T-helper 1 cell treated with Interleukin-12 subunit alpha and Interleukin-12 subunit beta and Interleukin-4 antibody, amounts not matched to agents 30 ng/mL and 1 ng/mL, for 36 hours (primary cell): Measurements from ENCODE around the gene CDH4. TPM values are rescaled to one million over a fixed set of nuclear protein-coding genes. Genes with fewer than 3 reads are reported as not detected.

Experiments used
- intact Hi-C: fragments of 100-400 bp; cut with micrococcal nuclease; formaldehyde crosslinking; loops from one replicate; pipeline ENCODE4 v1.15.1; 2024
- total RNA-seq: library from RNA; stranded (reverse); gene quantifications from 2 replicates; pipeline ENCODE4 v1.2.3, GENCODE V29; 2022

Gene CDH4
- total RNA-seq: not detected in 2 replicates

DNA sequence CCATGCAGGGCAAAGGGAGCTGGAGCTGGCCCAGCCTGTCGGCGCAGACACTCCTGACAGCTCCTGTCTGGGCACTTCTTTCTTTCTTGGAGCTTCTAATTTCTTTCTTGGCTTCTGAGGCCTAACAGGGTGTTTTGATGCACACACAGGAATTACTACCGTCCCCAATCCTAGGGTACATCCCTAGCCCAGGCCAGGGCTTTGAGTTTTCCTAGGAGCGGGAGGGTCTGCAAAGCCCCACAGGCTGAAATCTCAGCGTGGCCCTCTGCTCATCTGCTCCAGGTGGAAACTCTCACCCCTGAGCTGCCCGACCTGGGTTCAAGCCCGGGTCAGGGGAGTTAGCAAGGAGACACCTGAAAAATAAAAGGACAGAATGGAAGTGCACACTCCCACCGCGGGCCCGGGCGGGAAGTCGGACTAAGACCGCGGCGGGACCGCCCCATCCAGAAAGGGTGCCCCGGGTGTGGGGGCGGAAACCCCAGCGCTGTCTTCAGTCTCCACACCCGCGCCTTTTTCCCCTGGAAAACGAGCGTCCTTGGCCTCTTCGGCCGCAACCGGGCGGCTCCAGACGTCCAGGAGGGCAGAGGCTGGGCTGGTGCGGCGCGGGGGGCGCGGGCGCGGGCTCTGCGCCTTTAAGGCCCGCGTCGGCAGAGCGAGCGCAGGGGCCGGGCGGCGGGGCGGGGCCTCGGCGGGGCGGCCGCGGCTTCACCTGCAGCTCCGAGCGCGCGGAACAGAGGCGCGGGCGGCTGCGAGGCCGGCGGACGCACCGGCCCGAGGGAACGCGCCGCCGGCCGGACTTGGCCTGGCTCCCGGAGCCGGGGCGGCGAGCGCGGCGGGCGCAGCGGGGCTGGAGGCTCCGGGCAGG lies at the start of gene CDH4:
Gene CDH4 (plus strand): TSS at position 733 of the 865 bp plus-strand sequence.
- intact Hi-C loops: no loop called here

GRCh38 chr20:61203320-61203719 lies 48.7 kb upstream of the CDH4 start:
- intact Hi-C loops: no loop called here

DNA sequence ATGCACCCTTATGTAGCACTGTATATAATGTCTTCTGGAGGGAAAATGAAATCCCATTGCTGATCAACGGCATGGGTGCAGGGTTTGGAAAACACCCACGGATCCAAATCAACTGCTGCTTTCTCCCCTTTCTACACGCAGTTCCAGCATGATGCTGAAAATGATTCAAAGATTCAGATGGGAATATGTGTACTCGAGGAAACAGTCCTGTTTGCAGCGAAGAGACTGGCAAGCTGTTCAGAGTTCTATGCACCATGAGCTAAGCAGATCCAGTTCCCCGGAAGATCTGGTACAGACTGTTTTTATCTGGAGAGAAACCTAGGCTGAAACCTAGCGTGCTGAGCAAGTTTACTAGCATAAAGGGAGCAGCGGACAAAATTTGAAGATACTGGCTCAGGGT lies 47.9 kb upstream of the CDH4 start:
- intact Hi-C loops: no loop called here

DNA sequence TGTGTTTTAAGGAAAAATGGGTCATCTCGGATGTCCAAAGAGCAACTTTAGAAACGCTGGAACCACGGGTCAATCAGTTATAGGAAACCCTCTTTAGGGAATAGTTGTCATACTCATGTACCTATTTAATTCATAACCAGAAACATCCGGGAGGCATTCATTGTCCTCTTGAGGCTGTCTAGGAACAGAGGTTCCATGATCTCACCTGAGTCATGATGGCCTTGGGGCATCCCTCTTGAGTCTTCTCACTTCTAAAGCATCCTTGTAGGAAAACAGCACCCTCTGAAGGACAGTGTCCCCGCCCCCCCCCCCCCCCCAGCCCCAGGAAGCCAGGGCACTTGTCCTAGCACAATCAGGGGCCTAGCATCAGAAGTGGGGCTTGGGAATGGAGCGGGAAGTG lies 46.3 kb upstream of the CDH4 start:
- intact Hi-C loops: no loop called here

DNA sequence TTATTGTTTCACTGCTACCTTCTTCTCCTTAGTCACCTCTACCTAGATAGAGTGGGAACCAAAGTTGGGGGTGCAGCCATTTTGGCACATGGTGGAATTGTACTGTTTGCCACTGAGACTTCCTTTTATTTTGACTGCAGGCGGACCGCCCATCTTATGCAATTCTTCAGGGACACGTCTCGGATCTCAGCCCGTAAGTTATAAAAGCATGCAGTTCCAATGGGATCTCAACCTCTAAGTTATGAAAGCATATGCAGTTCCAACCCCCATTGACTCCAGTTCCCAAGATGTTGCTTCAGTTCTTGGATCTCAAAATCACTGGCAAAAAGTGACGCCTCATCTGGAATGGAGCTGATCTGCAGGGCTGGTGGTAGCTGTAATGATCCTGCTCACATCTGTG lies 41.2 kb upstream of the CDH4 start:
- intact Hi-C loops: no loop called here

GRCh38 chr20:61217848-61218247 lies 34.2 kb upstream of the CDH4 start:
- intact Hi-C loops: no loop called here

DNA sequence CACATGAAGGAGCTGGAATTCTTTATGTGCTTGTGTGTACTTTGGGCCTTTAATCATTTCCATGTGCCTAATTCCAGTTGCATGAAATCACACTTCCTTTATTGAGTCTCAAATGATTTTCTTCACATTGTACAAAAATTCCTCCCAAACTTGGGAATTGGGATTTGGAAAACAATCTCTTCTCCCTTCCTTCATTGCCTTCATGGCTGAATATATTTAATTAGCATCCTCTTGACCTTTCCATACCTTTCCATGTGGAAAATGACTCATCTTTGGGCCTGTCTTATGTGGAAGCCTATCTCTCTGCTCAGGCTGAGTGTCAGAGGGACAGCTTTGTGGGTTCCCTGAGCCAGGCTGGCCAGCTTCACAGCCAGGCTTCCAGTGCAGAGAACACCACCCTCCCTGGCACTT lies 33.0 kb upstream of the CDH4 start:
- intact Hi-C loops: no loop called here

DNA sequence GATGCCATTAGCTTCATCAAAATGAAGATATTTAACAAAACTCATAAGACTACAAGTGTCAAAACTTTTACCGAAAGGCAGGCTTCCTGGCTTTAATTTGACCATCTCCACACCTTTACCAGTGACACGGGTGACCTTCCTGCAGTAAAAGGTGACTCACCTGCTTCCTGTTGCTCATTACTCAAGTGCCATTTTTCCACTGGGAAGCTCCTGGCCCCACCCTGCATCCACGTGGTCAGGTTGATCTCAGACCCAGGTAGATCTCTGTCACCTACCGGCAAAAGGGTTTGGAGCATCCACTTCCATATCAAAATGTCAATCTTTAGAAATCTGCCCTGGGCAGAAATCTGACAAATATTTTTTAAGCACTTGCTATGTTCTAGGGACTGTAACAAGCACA lies 31.9 kb upstream of the CDH4 start:
- intact Hi-C loops: no loop called here

- intact Hi-C loops: no loop called here
Observed at GRCh38 chr20:61220626-61221325, 31.3 kb upstream of the CDH4 start.

- intact Hi-C loops: no loop called here
Observed at GRCh38 chr20:61222699-61223098, 29.4 kb upstream of the CDH4 start.

DNA sequence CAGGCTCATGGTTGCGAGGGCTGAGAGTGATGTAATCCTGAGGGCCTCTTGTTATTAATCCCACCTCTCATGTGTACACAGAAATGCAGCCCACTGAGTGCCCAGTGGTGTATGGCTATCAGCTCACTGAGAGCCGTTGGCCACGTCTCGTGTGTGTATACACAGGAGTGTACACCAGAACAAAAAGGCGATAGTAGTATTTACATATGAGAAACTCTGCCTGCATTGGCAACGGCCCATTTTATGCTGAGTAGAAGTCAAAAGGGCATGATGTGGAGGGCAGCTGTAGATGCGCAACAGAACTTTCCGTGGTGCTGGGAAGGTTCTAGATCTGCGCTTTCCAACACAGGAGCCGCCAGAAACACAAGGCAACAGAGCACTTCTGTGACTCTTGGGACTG lies 28.9 kb upstream of the CDH4 start:
- intact Hi-C loops: no loop called here

DNA sequence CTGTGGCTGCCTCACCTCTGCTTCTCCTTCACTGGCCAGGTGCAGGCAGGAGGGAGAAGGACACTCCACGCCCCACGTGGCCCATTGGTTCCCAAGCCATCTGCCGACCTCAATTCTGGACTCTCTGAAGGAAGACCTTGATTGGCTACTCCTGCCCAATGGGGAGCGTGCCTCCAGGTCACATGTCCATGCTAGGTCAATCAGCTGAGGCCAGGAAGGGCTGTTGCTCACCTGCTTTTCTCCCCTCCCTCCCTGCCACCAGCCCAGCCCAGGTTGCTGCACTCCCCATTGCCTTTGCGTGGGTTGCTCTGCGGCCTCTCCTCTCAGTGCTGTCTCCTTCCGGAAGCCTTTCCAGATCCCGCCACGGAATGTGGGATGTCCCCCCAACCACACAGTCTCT lies 21.9 kb upstream of the CDH4 start:
- intact Hi-C loops: no loop called here

DNA sequence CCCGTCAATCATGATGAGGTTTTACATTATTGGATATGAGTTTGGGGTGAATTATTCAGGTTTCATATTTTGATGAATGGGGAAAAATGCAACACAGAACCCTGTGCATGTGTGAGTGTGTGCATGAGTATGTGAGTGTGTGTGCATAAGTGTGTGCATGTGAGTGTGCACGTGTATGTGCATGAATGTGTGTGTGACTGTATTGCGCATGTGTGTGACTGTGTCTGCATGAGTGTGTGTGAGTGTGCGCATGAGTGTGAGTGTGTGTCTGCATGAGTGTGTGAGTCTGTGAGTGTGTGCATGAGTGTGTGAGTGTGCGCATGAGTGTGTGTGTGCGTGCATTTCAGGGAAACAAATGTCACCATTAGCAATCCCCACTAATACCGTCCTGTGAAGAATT lies 18.5 kb upstream of the CDH4 start:
- intact Hi-C loops: no loop called here

DNA sequence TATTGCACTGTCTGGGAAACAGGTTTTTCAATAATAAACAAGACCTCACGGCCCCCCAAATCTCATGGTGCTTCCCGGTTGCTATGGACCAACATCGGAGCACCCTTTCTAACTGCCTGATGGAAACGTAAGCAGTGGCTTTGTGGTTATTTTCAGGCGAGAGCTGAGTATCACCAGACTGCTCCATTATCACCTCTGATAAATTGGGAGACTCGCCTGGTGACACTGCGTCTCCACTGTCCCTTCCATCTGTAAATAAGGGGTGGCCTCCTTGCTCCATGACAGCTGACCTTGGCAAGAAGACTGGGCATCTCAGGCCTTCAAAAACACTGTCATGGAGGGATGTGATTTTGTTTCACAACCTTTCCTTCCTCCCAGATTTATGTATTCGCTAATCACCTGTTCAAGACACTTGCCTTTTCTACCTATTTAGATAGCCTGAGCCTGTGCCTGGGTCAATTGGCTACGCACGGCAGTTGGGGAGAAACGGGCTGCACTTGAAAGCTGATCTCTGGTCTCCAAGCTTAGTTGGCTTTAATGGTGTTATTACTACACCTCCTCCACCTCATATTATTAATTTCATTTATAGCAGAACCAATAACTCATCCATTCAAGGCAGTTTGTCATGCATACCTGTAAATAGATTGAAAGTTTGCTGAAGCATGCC lies 17.7 kb upstream of the CDH4 start:
- intact Hi-C loops: no loop called here

- intact Hi-C loops: no loop called here
Observed at GRCh38 chr20:61236713-61237112, 15.3 kb upstream of the CDH4 start.

- intact Hi-C loops: no loop called here
Observed at GRCh38 chr20:61238813-61239212, 13.2 kb upstream of the CDH4 start.

GRCh38 chr20:61240814-61241213 lies 11.2 kb upstream of the CDH4 start:
- intact Hi-C loops: no loop called here

GRCh38 chr20:61244213-61244612 lies 7.8 kb upstream of the CDH4 start:
- intact Hi-C loops: no loop called here

- intact Hi-C loops: no loop called here
Observed at GRCh38 chr20:61246269-61246668, 5.8 kb upstream of the CDH4 start.

GRCh38 chr20:61249626-61250025 lies 2.4 kb upstream of the CDH4 start:
- intact Hi-C loops: no loop called here

- intact Hi-C loops: no loop called here
Observed at GRCh38 chr20:61252601-61253263, 671 bp downstream of the CDH4 start.

- intact Hi-C loops: no loop called here
Observed at GRCh38 chr20:61253264-61253639, 1.2 kb downstream of the CDH4 start.
